HG03558 (cell line): ENCODE results near the gene C1orf116.

Source experiments
- ATAC-seq: cut with Tn5 transposase; IDR thresholded peaks from one replicate; pipeline ENCODE4 v1.9.1; 2021; ENCODE audit warnings: moderate number of reproducible peaks; ENCODE audit not compliant: unreplicated experiment; ENCODE audit errors: extremely low read depth

C1orf116 gene

DNA sequence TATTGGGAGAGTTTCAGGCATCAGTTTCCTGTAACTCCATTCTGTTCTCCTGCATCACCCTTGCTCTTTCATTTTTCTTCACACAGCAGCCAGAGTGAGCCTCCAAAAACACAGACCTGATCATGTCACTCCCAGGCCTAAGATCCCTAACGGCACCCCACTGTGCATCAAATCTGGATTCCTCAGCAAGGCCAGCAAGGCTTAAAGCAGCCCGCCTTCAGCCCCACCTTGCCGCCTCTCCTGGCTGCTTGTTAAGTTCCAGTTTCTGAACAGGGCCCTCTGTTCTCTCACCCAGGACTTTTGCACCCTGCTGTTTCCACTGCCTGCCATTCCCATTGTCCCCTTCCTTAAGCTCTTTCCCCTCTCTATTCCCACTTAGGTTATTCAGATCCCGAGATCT lies 29.3 kb downstream of the C1orf116 start:
- no peak for ATAC-seq

DNA sequence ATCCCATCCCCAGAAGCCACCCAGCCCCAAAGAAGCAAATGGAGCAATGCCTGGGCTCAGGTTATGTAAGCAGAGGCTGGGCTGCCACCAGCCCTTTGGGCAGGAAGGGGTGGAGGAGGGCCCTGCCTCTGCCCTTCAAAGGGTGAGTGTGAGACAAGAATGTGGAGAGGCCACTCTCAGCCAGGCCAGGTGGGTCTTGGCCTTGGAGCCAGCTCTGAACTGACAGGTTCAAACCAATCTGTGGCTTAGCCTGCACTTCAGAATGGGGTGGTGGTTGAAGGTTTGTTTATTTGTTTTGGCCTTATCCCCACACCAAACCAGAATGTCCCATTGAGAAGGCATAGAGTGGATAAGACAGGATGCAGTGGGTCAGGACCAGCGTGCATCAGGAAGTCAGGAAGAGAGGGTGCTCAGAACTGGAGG lies 29.8 kb downstream of the C1orf116 start:
- no peak for ATAC-seq

DNA sequence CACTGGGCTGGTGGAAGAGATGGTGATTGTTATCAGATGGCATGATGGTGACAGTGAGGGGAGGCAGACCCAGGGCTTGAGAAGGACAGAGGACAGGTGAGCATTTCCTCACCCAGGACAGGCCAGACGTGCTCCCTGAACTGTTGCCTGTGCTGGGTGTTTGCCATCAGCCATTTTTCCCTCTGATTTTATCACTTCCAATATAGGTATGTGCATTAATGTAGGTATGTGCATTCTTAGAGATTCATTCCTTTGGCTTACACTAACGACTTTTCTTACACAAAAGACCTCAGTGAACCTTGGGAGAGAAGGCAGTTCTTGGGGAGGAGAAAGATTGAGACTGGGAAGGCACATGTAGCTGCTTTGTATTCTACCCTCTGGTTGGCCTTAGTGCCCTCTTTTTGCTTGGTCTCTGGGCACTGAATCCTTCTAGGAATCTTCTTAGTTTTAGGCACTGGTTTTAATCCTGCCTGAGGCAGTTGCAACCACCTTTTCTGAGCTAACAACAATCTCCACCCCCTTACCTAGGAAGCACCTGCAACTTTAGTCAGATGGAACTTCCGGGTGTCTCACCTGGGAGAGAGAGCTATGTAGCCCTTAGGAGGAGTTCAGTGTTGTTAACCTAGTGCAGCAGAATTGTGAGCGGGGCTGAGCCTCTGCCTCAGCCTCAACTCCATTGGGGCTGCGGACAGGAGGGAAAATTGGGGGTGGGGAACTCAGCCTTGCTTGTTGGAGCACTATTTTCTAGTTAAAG lies 30.9 kb downstream of the C1orf116 start:
- no peak for ATAC-seq

DNA sequence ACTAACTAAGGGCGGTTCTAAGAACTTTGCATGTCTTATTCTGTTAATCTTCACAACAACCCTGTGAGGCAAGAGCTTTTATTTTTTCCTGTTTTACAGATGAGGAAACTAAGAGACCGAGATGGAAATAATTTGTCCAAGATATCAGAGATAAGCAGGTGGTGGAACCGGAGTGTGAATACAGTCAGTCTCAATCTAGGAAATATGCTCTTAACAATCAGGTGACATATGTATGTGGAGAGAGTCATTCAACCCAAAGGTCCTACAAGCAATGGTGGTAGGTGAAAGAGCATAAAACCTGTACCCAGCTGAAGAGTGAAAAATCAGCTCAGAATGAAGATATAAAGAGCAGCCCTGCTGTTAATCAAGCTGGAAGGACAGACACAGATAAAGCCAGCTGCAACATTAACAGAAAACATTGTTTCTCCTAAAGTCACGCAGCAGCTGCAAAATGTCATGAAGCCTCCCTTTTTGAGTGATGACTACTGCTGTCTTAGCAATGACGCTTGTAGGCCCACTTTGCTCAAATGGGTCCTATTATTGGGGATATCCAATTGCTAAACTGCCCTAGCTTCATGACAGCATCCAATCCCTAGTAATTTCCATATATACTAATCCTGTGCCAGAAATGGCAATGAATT lies 31.8 kb downstream of the C1orf116 start:
- no peak for ATAC-seq

DNA sequence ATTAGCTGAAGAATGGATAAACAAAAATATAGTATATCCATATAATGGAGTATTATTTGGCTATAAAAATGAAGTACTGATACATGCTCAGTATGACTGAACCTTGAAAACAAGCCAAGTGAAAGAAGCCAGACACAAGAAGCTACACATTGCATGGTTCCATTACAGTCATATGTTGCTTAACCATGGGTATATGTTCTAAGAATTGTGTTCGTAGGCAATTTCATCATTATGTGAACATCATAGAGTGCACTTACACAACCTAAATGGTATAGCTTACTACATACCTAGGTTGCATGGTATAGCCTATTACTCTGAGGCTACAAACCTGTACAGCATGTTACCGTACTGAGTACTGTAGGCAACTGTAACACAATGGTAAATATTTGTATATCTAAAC lies 33.7 kb downstream of the C1orf116 start:
- ATAC-seq = no peak

DNA sequence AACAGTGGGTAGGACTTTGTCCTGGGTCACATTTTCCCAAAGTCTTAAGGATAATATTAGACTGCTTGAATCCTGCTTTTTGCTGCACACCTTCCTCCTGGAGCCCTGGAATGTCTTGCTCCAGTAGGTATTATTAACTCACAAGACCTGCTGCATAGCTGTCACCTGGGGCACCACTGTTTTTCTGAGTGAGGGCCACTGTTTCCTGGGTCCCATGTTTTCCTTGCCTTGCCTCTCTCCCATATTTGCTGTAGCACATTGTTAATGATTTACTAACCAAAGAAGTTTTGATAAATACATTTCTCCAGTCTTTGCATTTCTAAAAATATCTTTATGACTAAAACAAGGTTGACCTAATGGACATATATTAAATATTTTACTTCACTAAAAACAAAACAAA lies 39.8 kb downstream of the C1orf116 start:
- no peak for ATAC-seq

DNA sequence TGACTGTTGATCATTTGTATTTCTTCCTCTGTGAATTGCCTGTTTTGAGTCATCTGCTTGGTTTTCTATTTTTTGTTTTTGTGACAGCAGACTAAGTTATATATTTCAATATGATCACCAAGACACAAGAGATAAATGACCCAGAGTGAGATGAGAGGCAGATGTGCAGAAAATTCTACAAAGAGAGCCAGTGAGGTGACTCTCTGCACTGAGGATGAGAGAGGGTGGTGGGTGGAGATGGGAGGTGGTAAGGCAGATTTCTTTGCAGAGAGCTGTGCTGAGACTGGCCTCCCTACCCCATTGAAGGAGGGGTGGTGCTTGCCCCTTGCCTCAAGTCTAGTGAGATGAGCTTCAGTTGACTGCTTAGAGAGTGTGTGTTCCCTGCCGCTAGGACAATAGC lies 44.7 kb downstream of the C1orf116 start:
- no peak for ATAC-seq

- no peak for ATAC-seq
These were observed 45.7 kb downstream of the C1orf116 start for GRCh38 chr1:206986885-206987284.

- no peak for ATAC-seq
These were observed 46.2 kb downstream of the C1orf116 start for GRCh38 chr1:206986402-206986801.

DNA sequence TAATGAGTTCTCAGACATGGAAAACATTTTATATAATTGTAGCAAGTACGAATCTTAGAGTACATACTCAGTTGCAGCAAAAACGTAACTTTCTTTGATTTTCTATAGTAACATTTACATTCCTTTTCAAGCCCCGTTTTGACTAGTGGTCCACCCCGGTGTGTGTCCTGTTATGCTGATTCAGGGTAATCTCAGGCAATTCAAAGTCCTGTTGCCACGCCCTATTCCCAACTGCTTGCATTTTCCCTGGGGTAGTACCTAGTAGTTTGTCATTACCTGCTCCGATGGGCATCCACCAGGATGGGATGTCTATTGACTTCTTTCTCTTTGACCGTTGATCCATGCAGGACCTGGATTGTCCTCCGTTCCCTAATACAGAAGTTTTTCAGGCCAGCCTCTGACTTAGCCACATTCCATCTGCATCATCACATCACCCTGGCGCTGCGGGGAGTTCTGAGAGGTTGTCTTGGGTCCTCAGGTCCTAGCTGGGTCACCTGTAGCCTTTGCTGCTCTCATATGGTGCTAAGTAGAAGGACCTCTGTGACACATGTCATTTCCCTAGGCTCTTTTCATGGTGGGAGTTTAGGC lies 47.3 kb downstream of the C1orf116 start:
- no peak for ATAC-seq

DNA sequence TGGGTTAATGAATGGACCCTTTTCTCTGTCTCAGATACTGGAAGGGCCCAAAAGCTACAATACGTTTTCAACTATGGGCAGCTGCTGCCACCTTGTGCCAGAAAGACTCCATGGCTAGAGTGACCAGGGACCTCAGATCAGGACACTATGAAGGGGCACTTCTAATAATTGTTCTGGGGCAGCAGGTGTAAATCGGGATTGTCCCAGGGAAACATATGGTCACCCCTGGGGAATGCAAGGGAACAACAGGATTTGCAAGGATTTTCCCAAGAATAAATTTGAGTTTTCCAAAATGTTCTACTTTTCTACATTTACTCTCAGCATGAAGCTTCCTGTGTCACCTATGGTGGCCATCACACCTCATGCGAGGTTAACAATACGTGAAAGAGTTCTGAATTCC lies 50.3 kb downstream of the C1orf116 start:
- no peak for ATAC-seq

- no peak for ATAC-seq
These were observed 53.0 kb downstream of the C1orf116 start for GRCh38 chr1:206979379-206980043.

DNA sequence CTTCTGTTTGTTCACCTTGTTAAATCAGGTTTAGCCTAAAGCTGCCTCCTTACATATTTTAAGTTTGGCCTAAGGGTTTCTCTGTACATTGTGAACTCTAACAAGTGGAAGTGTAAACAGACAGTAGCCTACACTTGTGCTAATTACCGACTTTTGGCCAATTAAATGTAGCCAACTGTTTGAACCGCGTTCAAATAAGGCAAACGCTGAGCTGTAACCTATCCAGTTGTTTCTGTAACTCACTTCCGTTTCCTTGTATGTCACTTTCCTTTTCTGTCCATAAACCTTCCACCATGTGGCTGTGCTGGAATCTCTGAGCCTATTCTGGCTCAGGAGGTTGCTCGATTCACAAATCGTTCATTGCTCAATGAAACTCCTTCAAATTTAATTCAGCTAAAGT lies 54.3 kb downstream of the C1orf116 start:
- ATAC-seq = no peak

GRCh38 chr1:206975306-206975705 lies 57.2 kb downstream of the C1orf116 start:
- ATAC-seq = no peak

DNA sequence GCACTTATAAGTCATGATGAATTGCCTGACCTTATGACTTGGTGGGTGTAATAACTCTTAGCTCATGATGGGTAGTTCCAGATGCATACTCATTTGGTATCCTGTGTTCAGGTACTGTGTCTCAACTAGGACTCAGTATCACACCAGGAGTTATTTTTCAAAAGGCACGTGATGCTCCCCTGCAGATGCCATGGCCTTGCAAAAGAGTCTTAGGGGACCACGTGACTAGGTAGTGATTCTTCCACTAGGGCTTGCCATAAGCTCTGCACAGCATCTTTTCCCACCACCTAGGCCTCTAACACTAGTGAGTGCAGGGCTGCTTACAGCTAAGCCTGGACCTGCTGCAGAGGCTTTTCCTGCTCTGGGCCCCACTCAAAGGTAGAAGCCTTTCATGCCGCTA lies 58.4 kb downstream of the C1orf116 start:
- no peak for ATAC-seq

GRCh38 chr1:206972728-206973127 lies 59.8 kb downstream of the C1orf116 start:
- no peak for ATAC-seq

DNA sequence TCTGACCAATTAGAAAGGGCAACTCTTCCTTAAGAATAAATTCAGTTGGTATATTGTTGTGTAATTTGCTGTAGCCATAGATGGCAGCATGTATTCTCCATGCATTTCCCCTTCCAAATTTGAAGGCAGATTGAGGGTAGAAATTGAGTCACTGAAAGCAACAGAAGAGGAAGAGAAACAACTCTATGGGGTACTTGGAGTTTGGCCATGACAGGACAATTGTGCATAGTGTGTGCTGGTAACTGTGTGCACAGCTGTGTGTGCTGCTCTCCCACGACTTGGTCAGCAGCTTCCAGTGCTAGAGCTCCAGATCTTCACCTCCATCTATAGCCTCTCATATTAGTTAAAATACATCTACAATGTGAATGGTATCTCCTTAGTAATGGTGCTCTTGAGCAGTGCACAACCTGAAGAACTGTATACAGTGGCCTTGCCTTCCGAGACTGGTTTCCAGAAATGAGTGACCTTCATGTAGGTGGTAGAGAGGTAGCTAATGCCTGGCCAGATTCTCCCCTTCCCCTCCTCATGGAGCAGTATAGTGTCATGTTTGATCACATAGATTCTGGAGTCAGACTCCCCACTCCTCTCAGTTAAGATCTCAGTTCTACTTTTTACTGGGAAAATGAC lies 61.4 kb downstream of the C1orf116 start:
- no peak for ATAC-seq

GRCh38 chr1:206970446-206970845 lies 62.1 kb downstream of the C1orf116 start, which contains the start of gene FCAMR:
Gene FCAMR, minus strand, starts transcription at chr1:206970460. Its CDS starts 335 bp downstream, at chr1:206970125.
- ATAC-seq = no peak

- no peak for ATAC-seq
These were observed 63.5 kb downstream of the C1orf116 start for GRCh38 chr1:206969090-206969489.
